ENCODE results near the gene SENP6. TPM values are rescaled to one million over a fixed set of nuclear protein-coding genes. Genes with fewer than 3 reads are reported as not detected.
A peak's percentile ranks its signal among the peaks of the same experiment; 100 is the strongest.

Gene SENP6
- polyA plus RNA-seq, 1 of the 3 experiments (the other 2 are of a cell fraction) = 16.2 TPM

- 3% methylated on average over 15 of the region's 70 CpGs for WGBS (ENCODE audit: low lambda C conversion rate)
- H3K9me3 ChIP-seq = no peaks in the 10 kb centered on the region
- peak overlapping the region; percentile 92 to 97 for H3K27ac ChIP-seq (ENCODE audit: low read depth in 2 of 2, low read length in 1 of 2)
- TF ChIP-seq YY1 (IDR thresholded peaks at IDR 0.05; ENCODE audit: low read depth) = peak; percentile 83
- TF ChIP-seq TCF12 (IDR thresholded peaks at IDR 0.05) = no peak; the same call in 1 of the 2 replicates
- no peak for TF ChIP-seq SMC3 (IDR thresholded peaks at IDR 0.05; ENCODE audit: low read depth, low read length)
- no peak for TF ChIP-seq FOXM1 (IDR thresholded peaks at IDR 0.05; ENCODE audit: low read depth)
- CTCF ChIA-PET = interaction anchor here (0.7 to 1.4 kb wide), 3 partner anchors 19 to 305 kb away, joined by 3 read pairs; no protein-coding TSS in a partner anchor
- H3K79me2 ChIP-seq (ENCODE audit: insufficient read depth) = peaks cover 73% of the 10 kb centered on the region
- no peaks in the 10 kb centered on the region for H3K9me2 ChIP-seq
- no peaks in the 10 kb centered on the region; a peak in 2 of 4 replicates for H3K4me1 ChIP-seq (ENCODE audit: control insufficient read depth in 1 of 2, insufficient read depth in 2 of 2, low read depth in 1 of 2, low read length in 1 of 2)
- peaks cover 44% of the 10 kb centered on the region for H4K20me1 ChIP-seq (ENCODE audit: insufficient read depth)
- H3K36me3 ChIP-seq (replicated peaks in 1 of 2; ENCODE audit: control insufficient read depth in 1 of 2, insufficient read depth in 2 of 2, low read length in 1 of 2) = peaks cover 2 to 3% of the 10 kb centered on the region in 2 experiments
- H3K4me2 ChIP-seq = peak overlapping the region; percentile 82
- H3K4me3 ChIP-seq (ENCODE audit: low read depth in 2 of 2, low read length in 1 of 2) = peak overlapping the region; percentile 86 to 90
- peak; percentile 66 for DNase-seq
- H3K9ac ChIP-seq = peak overlapping the region; percentile 99
- peak overlapping the region; percentile 80 for H2AFZ ChIP-seq (ENCODE audit: low read depth)
- H3F3A ChIP-seq (replicated peaks; ENCODE audit: insufficient read depth) = peaks cover 4% of the 10 kb centered on the region
- H3K27me3 ChIP-seq (ENCODE audit: insufficient read depth) = no peaks in the 10 kb centered on the region
- POLR2A ChIA-PET = interaction anchor here (0.7 to 2.2 kb wide), 7 partner anchors 17 to 359 kb away, joined by 3 to 7 read pairs (median 4); partner anchors contain the start of gene COX7A2
Observed at GRCh38 chr6:75602246-75603105, 796 bp downstream of the SENP6 start.

- H3K4me3 ChIP-seq (ENCODE audit: low read depth in 2 of 2, low read length in 1 of 2) = peak overlapping the region; percentile 86 to 90
- peaks cover 79% of the 10 kb centered on the region for H3K79me2 ChIP-seq (ENCODE audit: insufficient read depth)
- H3K4me2 ChIP-seq = peak overlapping the region; percentile 82
- no peaks in the 10 kb centered on the region; a peak in 2 of 4 replicates for H3K4me1 ChIP-seq (ENCODE audit: control insufficient read depth in 1 of 2, insufficient read depth in 2 of 2, low read depth in 1 of 2, low read length in 1 of 2)
- peak overlapping the region; percentile 92 to 97 for H3K27ac ChIP-seq (ENCODE audit: low read depth in 2 of 2, low read length in 1 of 2)
- no peaks in the 10 kb centered on the region for H3K27me3 ChIP-seq (ENCODE audit: insufficient read depth)
- peaks cover 4% of the 10 kb centered on the region for H3F3A ChIP-seq (replicated peaks; ENCODE audit: insufficient read depth)
- H2AFZ ChIP-seq (ENCODE audit: low read depth) = no peak overlapping the region
- ChIA-PET CTCF (interaction anchor here (0.7 to 1.4 kb wide), 3 partner anchors 18 to 306 kb away, joined by 3 read pairs; no protein-coding TSS in a partner anchor), POLR2A (interaction anchor here (0.7 kb wide), 1 partner anchor 360 kb away, joined by 3 read pairs; the partner anchor contains the start of gene COX7A2)
- DNase-seq = no peak
- H4K20me1 ChIP-seq (ENCODE audit: insufficient read depth) = peaks cover 50% of the 10 kb centered on the region
- no peaks in the 10 kb centered on the region for H3K9me3 ChIP-seq
- peaks cover 2 to 3% of the 10 kb centered on the region in 2 experiments for H3K36me3 ChIP-seq (replicated peaks in 1 of 2; ENCODE audit: control insufficient read depth in 1 of 2, insufficient read depth in 2 of 2, low read length in 1 of 2)
- no peaks in the 10 kb centered on the region for H3K9me2 ChIP-seq
- TF ChIP-seq RXRA (IDR thresholded peaks at IDR 0.05; ENCODE audit: borderline replicate concordance, low read depth) (no peak), FOXM1 (IDR thresholded peaks at IDR 0.05; ENCODE audit: low read depth) (no peak), IRF3 (IDR thresholded peaks at IDR 0.05; ENCODE audit: low read depth, low read length) (no peak), RFX5 (IDR thresholded peaks at IDR 0.05; ENCODE audit: low read length) (no peak), TCF12 (IDR thresholded peaks at IDR 0.05) (no peak), PBX3 (IDR thresholded peaks at IDR 0.05) (no peak), FOXJ3 (CRISPR knock-in tag; IDR thresholded peaks at IDR 0.05) (no peak), EZH2phosphoT487 (IDR thresholded peaks at IDR 0.05; ENCODE audit: borderline replicate concordance, low read depth) (no peak)
- 4% methylated on average over 2 of the region's 2 CpGs for WGBS (ENCODE audit: low lambda C conversion rate)
- peak overlapping the region; percentile 99 for H3K9ac ChIP-seq
Observed at GRCh38 chr6:75603106-75603420, 1.4 kb downstream of the SENP6 start.

Measured in SK-N-SH (cell line).